ENCODE results near the gene SEC16A. TPM values are rescaled to one million over a fixed set of nuclear protein-coding genes. Genes with fewer than 3 reads are reported as not detected.

The SEC16A gene
- total RNA-seq, 2 donors from 2014 or later, result 94.7 to 111 TPM

- intact Hi-C loops (cut with DNase I), result no loop called here
- H3K27ac ChIP-seq, result no peak overlapping the region
- H3K4me3 ChIP-seq, result no peak overlapping the region
- WGBS, result 93% methylated on average over 25 of the region's 28 CpGs
- H3K36me3 ChIP-seq, result peaks cover 6 to 22% of the 10 kb centered on the region in 2 donors
- H3K4me1 ChIP-seq (replicated peaks), result no peaks in the 10 kb centered on the region
- TF ChIP-seq POLR2A (IDR thresholded peaks at IDR 0.05), result no peak
- TF ChIP-seq CTCF (IDR thresholded peaks at IDR 0.05), result no peak
- TF ChIP-seq POLR2AphosphoS5 (IDR thresholded peaks at IDR 0.05), result no peak
- no peaks in the 10 kb centered on the region for H3K27me3 ChIP-seq (replicated peaks; ENCODE audit: insufficient read depth)
- no peaks in the 10 kb centered on the region for H3K9me3 ChIP-seq
- DNase-seq (ENCODE audit: low spot score), result no peak
Measured at GRCh38 chr9:136511144-136511669, 28.4 kb upstream of the SEC16A start.

- no peaks in the 10 kb centered on the region for H3K27me3 ChIP-seq (replicated peaks; ENCODE audit: insufficient read depth)
- H3K4me1 ChIP-seq (replicated peaks), result no peaks in the 10 kb centered on the region
- intact Hi-C loops (cut with DNase I), result no loop called here
- no peaks in the 10 kb centered on the region for H3K9me3 ChIP-seq
- WGBS, result 89% methylated on average over 26 of the region's 26 CpGs
- DNase-seq (ENCODE audit: low spot score), result no peak
- H3K4me3 ChIP-seq, result no peak overlapping the region
- H3K36me3 ChIP-seq, result peaks cover 6 to 24% of the 10 kb centered on the region in 2 donors
- H3K27ac ChIP-seq, result no peak overlapping the region
- TF ChIP-seq POLR2AphosphoS5 (IDR thresholded peaks at IDR 0.05) (no peak), CTCF (IDR thresholded peaks at IDR 0.05) (no peak), POLR2A (IDR thresholded peaks at IDR 0.05) (no peak)
Measured at GRCh38 chr9:136510561-136510960, 27.7 kb upstream of the SEC16A start.

- no peaks in the 10 kb centered on the region for H3K9me3 ChIP-seq
- no peaks in the 10 kb centered on the region for H3K4me1 ChIP-seq (replicated peaks)
- H3K27ac ChIP-seq, result no peak overlapping the region
- TF ChIP-seq CTCF (IDR thresholded peaks at IDR 0.05) (no peak), POLR2AphosphoS5 (IDR thresholded peaks at IDR 0.05) (no peak), POLR2A (IDR thresholded peaks at IDR 0.05) (no peak)
- no peaks in the 10 kb centered on the region for H3K27me3 ChIP-seq (replicated peaks; ENCODE audit: insufficient read depth)
- DNase-seq (ENCODE audit: low spot score), result no peak
- peaks cover 6 to 31% of the 10 kb centered on the region in 2 donors for H3K36me3 ChIP-seq
- H3K4me3 ChIP-seq, result no peak overlapping the region
- 85% methylated on average over 27 of the region's 27 CpGs for WGBS
- intact Hi-C loops (cut with DNase I), result no loop called here
Measured at GRCh38 chr9:136509549-136509948, 26.7 kb upstream of the SEC16A start.

GRCh38 chr9:136508729-136509500, 26.1 kb upstream of the SEC16A start:
- no peak for DNase-seq (ENCODE audit: low spot score)
- WGBS, result 83% methylated on average over 36 of the region's 37 CpGs
- Histone ChIP-seq H3K4me3 (no peak overlapping the region), H3K27ac (no peak overlapping the region), H3K27me3 (replicated peaks; ENCODE audit: insufficient read depth) (no peaks in the 10 kb centered on the region), H3K36me3 (peaks cover 6 to 31% of the 10 kb centered on the region in 2 donors), H3K4me1 (replicated peaks) (no peaks in the 10 kb centered on the region), H3K9me3 (no peaks in the 10 kb centered on the region)
- TF ChIP-seq POLR2AphosphoS5 (IDR thresholded peaks at IDR 0.05) (no peak), CTCF (IDR thresholded peaks at IDR 0.05) (no peak), POLR2A (IDR thresholded peaks at IDR 0.05) (no peak)
- intact Hi-C loops (cut with DNase I), result no loop called here

- WGBS, result 96% methylated on average over 16 of the region's 23 CpGs
- H3K27ac ChIP-seq, result no peak overlapping the region
- H3K9me3 ChIP-seq, result no peaks in the 10 kb centered on the region
- no peak for DNase-seq (ENCODE audit: low spot score)
- intact Hi-C loops (cut with DNase I), result no loop called here
- H3K4me1 ChIP-seq (replicated peaks), result no peaks in the 10 kb centered on the region
- peaks cover 6 to 38% of the 10 kb centered on the region in 2 donors for H3K36me3 ChIP-seq
- no peak overlapping the region for H3K4me3 ChIP-seq
- no peak for TF ChIP-seq CTCF (IDR thresholded peaks at IDR 0.05)
- no peak for TF ChIP-seq POLR2A (IDR thresholded peaks at IDR 0.05)
- TF ChIP-seq POLR2AphosphoS5 (IDR thresholded peaks at IDR 0.05), result no peak
- H3K27me3 ChIP-seq (replicated peaks; ENCODE audit: insufficient read depth), result no peaks in the 10 kb centered on the region
Measured at GRCh38 chr9:136507992-136508375, 25.1 kb upstream of the SEC16A start.
